Measurements from ENCODE around the gene LPCAT1.

Gene LPCAT1

GRCh38 chr5:1414311-1415058 lies 109.3 kb downstream of the LPCAT1 start:
- H3K4me3 ChIP-seq (ENCODE audit: low read depth in 1 of 5, low read length in 5 of 5), result no peak overlapping the region
- peaks cover 0 to 3% (median 0%) of the 10 kb centered on the region in 5 donors for H3K9me3 ChIP-seq (ENCODE audit: control insufficient read depth in 5 of 5, low read length in 5 of 5)
- peaks cover 0 to 26% (median 17%) of the 10 kb centered on the region in 5 donors for H3K27me3 ChIP-seq (ENCODE audit: control insufficient read depth in 5 of 5, insufficient read depth in 4 of 5, low read length in 5 of 5)
- H3K36me3 ChIP-seq (ENCODE audit: control insufficient read depth in 5 of 5, insufficient read depth in 5 of 5, low read length in 5 of 5), result no peaks in the 10 kb centered on the region
- H3K9ac ChIP-seq (ENCODE audit: low read length in 5 of 5), result no peak overlapping the region
- no peak overlapping the region for H3K27ac ChIP-seq (ENCODE audit: low read depth, low read length)
- H3K4me1 ChIP-seq (ENCODE audit: control insufficient read depth in 5 of 5, insufficient read depth in 5 of 5, low read length in 5 of 5), result no peaks in the 10 kb centered on the region

- no peak overlapping the region for H3K9ac ChIP-seq (ENCODE audit: low read length in 5 of 5)
- H3K36me3 ChIP-seq (ENCODE audit: control insufficient read depth in 5 of 5, insufficient read depth in 5 of 5, low read length in 5 of 5), result no peaks in the 10 kb centered on the region
- H3K9me3 ChIP-seq (ENCODE audit: control insufficient read depth in 5 of 5, low read length in 5 of 5), result peaks cover 0 to 3% (median 0%) of the 10 kb centered on the region in 5 donors
- H3K27ac ChIP-seq (ENCODE audit: low read depth, low read length), result no peak overlapping the region
- no peaks in the 10 kb centered on the region for H3K4me1 ChIP-seq (ENCODE audit: control insufficient read depth in 5 of 5, insufficient read depth in 5 of 5, low read length in 5 of 5)
- H3K27me3 ChIP-seq (ENCODE audit: control insufficient read depth in 5 of 5, insufficient read depth in 4 of 5, low read length in 5 of 5), result peaks cover 0 to 30% (median 21%) of the 10 kb centered on the region in 5 donors
- H3K4me3 ChIP-seq (ENCODE audit: low read depth in 1 of 5, low read length in 5 of 5), result no peak overlapping the region
Measured at GRCh38 chr5:1413611-1414241, 110.0 kb downstream of the LPCAT1 start.

GRCh38 chr5:1413211-1413610 lies 110.5 kb downstream of the LPCAT1 start:
- Histone ChIP-seq H3K27me3 (ENCODE audit: control insufficient read depth in 5 of 5, insufficient read depth in 4 of 5, low read length in 5 of 5) (peaks cover 0 to 35% (median 26%) of the 10 kb centered on the region in 5 donors), H3K27ac (ENCODE audit: low read depth, low read length) (no peak overlapping the region), H3K9ac (ENCODE audit: low read length in 5 of 5) (no peak overlapping the region), H3K4me3 (ENCODE audit: low read depth in 1 of 5, low read length in 5 of 5) (no peak overlapping the region), H3K9me3 (ENCODE audit: control insufficient read depth in 5 of 5, low read length in 5 of 5) (peaks cover 0 to 3% (median 0%) of the 10 kb centered on the region in 5 donors), H3K4me1 (ENCODE audit: control insufficient read depth in 5 of 5, insufficient read depth in 5 of 5, low read length in 5 of 5) (no peaks in the 10 kb centered on the region), H3K36me3 (ENCODE audit: control insufficient read depth in 5 of 5, insufficient read depth in 5 of 5, low read length in 5 of 5) (no peaks in the 10 kb centered on the region)

- Histone ChIP-seq H3K9ac (ENCODE audit: low read length in 5 of 5) (no peak overlapping the region), H3K36me3 (ENCODE audit: control insufficient read depth in 5 of 5, insufficient read depth in 5 of 5, low read length in 5 of 5) (no peaks in the 10 kb centered on the region), H3K4me1 (ENCODE audit: control insufficient read depth in 5 of 5, insufficient read depth in 5 of 5, low read length in 5 of 5) (no peaks in the 10 kb centered on the region), H3K27ac (ENCODE audit: low read depth, low read length) (no peak overlapping the region), H3K9me3 (ENCODE audit: control insufficient read depth in 5 of 5, low read length in 5 of 5) (peaks cover 0 to 3% (median 0%) of the 10 kb centered on the region in 5 donors), H3K27me3 (ENCODE audit: control insufficient read depth in 5 of 5, insufficient read depth in 4 of 5, low read length in 5 of 5) (peaks cover 0 to 35% (median 26%) of the 10 kb centered on the region in 5 donors), H3K4me3 (ENCODE audit: low read depth in 1 of 5, low read length in 5 of 5) (no peak overlapping the region)
Measured at GRCh38 chr5:1412621-1413020, 111.1 kb downstream of the LPCAT1 start.

- H3K27me3 ChIP-seq (ENCODE audit: control insufficient read depth in 5 of 5, insufficient read depth in 4 of 5, low read length in 5 of 5), result peaks cover 0 to 35% (median 26%) of the 10 kb centered on the region in 5 donors
Measured at GRCh38 chr5:1412163-1412562, 111.6 kb downstream of the LPCAT1 start.

More at GRCh38 chr5:1412163-1412562, 111.6 kb downstream of the LPCAT1 start:
- H3K4me3 ChIP-seq (ENCODE audit: low read depth in 1 of 5, low read length in 5 of 5), result no peak overlapping the region
- no peak overlapping the region for H3K27ac ChIP-seq (ENCODE audit: low read depth, low read length)
- H3K9me3 ChIP-seq (ENCODE audit: control insufficient read depth in 5 of 5, low read length in 5 of 5), result peaks cover 0 to 3% (median 0%) of the 10 kb centered on the region in 5 donors
- H3K9ac ChIP-seq (ENCODE audit: low read length in 5 of 5), result no peak overlapping the region
- no peaks in the 10 kb centered on the region for H3K36me3 ChIP-seq (ENCODE audit: control insufficient read depth in 5 of 5, insufficient read depth in 5 of 5, low read length in 5 of 5)
- H3K4me1 ChIP-seq (ENCODE audit: control insufficient read depth in 5 of 5, insufficient read depth in 5 of 5, low read length in 5 of 5), result no peaks in the 10 kb centered on the region
